H9 (cell line): ENCODE measurements around the gene RALY. TPM values are rescaled to one million over a fixed set of nuclear protein-coding genes. Genes with fewer than 3 reads are reported as not detected.
A peak's percentile ranks its signal among the peaks of the same experiment; 100 is the strongest.

ENCODE experiments used
- DNase-seq: peaks from one replicate; pipeline ENCODE4 v3.0.0-alpha.2; 2017
- H2AFZ ChIP-seq: one replicate; pipeline ENCODE4 v1.6.1; 2013; ENCODE audit warnings: mild to moderate bottlenecking, low read length, control low read depth, moderate library complexity
- H2AK5ac ChIP-seq: 2 replicates; pipeline ENCODE4 v1.6.1; 2013; ENCODE audit warnings: low read length, control low read depth, mixed read lengths; ENCODE audit not compliant: insufficient read length
- H2BK120ac ChIP-seq: one replicate; pipeline ENCODE4 v1.6.1; 2013; ENCODE audit warnings: low read depth, mild to moderate bottlenecking, low read length, control low read depth, inconsistent platforms; ENCODE audit not compliant: poor library complexity, severe bottlenecking
- H2BK12ac ChIP-seq: 2 replicates; pipeline ENCODE4 v1.6.1; 2013; ENCODE audit warnings: low read length, control low read depth, mixed read lengths, low read depth; ENCODE audit not compliant: insufficient read length
- H2BK15ac ChIP-seq: 2 replicates; pipeline ENCODE4 v1.6.1; 2013; ENCODE audit warnings: low read depth, low read length, control low read depth
- H2BK20ac ChIP-seq: one replicate; pipeline ENCODE4 v1.6.1; 2013; ENCODE audit warnings: low read depth, mild to moderate bottlenecking, low read length, control low read depth, inconsistent platforms; ENCODE audit not compliant: poor library complexity, severe bottlenecking
- H2BK5ac ChIP-seq: 2 replicates; pipeline ENCODE4 v1.6.1; 2013; ENCODE audit warnings: low read length, control low read depth, mixed read lengths; ENCODE audit not compliant: insufficient read length
- H3K14ac ChIP-seq: 2 replicates; pipeline ENCODE4 v1.6.1; 2013; ENCODE audit warnings: low read length, control low read depth; ENCODE audit not compliant: insufficient read depth
- H3K18ac ChIP-seq: 2 replicates; pipeline ENCODE4 v1.6.1; 2013; ENCODE audit warnings: low read depth, mild to moderate bottlenecking, mixed read lengths, low read length, control low read depth; ENCODE audit not compliant: insufficient read length
- H3K23ac ChIP-seq: 2 replicates; pipeline ENCODE4 v1.6.1; 2013; ENCODE audit warnings: low read length, control low read depth, mixed read lengths, low read depth; ENCODE audit not compliant: insufficient read length
- H3K23me2 ChIP-seq: 2 replicates; pipeline ENCODE4 v1.6.1; 2013; ENCODE audit warnings: low read depth, mild to moderate bottlenecking, mixed read lengths, low read length, control low read depth; ENCODE audit not compliant: insufficient read length, poor library complexity, severe bottlenecking
- H3K27ac ChIP-seq: 2 replicates; pipeline ENCODE4 v1.5.1; 2013; ENCODE audit warnings: low read length, control low read depth, mixed read lengths, low read depth; ENCODE audit not compliant: insufficient read length
- H3K27me3 ChIP-seq: 2 replicates; pipeline ENCODE4 v1.6.1; 2013; ENCODE audit warnings: low read length, control low read depth, inconsistent platforms; ENCODE audit not compliant: insufficient read depth
- H3K4ac ChIP-seq: 2 replicates; pipeline ENCODE4 v1.6.1; 2013; ENCODE audit warnings: low read depth, mild to moderate bottlenecking, control low read depth, inconsistent platforms, low read length, moderate library complexity
- H3K4me1 ChIP-seq: 2 replicates; pipeline ENCODE4 v1.6.1; 2013; ENCODE audit warnings: low read length, control low read depth, inconsistent platforms; ENCODE audit not compliant: insufficient read depth
- H3K4me2 ChIP-seq: 2 replicates; pipeline ENCODE4 v1.6.1; 2013; ENCODE audit warnings: low read length, control low read depth, mixed read lengths; ENCODE audit not compliant: insufficient read length, insufficient read depth
- H3K56ac ChIP-seq: 2 replicates; pipeline ENCODE4 v1.6.1; 2013; ENCODE audit warnings: low read depth, mild to moderate bottlenecking, mixed read lengths, low read length, control low read depth; ENCODE audit not compliant: insufficient read length
- H3K79me1 ChIP-seq: 2 replicates; pipeline ENCODE4 v1.6.1; 2013; ENCODE audit warnings: low read depth, mild to moderate bottlenecking, moderate library complexity, low read length, control low read depth, inconsistent platforms; ENCODE audit not compliant: insufficient read depth, poor library complexity, severe bottlenecking
- H3K79me2 ChIP-seq: 2 replicates; pipeline ENCODE4 v1.6.1; 2013; ENCODE audit warnings: low read length, control low read depth, inconsistent platforms; ENCODE audit not compliant: insufficient read depth
- H3K9ac ChIP-seq: 2 replicates; pipeline ENCODE4 v1.6.1; 2013; ENCODE audit warnings: low read length, control low read depth, mixed read lengths; ENCODE audit not compliant: insufficient read length; ENCODE audit errors: extremely low read depth
- H3K9me3 ChIP-seq: one replicate; pipeline ENCODE4 v1.6.1; 2013; ENCODE audit warnings: low read depth, low read length, inconsistent platforms; ENCODE audit not compliant: control insufficient read depth
- H3T11ph ChIP-seq: one replicate; pipeline ENCODE4 v1.6.1; 2013; ENCODE audit warnings: mild to moderate bottlenecking, low read length, control low read depth, inconsistent platforms
- H4K20me1 ChIP-seq: one replicate; pipeline ENCODE4 v1.6.1; 2013; ENCODE audit not compliant: control insufficient read depth, insufficient read length, insufficient read depth
- H4K5ac ChIP-seq: 2 replicates; pipeline ENCODE4 v1.6.1; 2013; ENCODE audit warnings: low read depth, mild to moderate bottlenecking, mixed read lengths, low read length, control low read depth; ENCODE audit not compliant: insufficient read length
- H4K8ac ChIP-seq: replicated peaks from 2 replicates; pipeline ENCODE4 v1.6.1; 2013; ENCODE audit warnings: low read length, control low read depth, mixed read lengths, low read depth; ENCODE audit not compliant: insufficient read length
- H4K91ac ChIP-seq: 2 replicates; pipeline ENCODE4 v1.6.1; 2013; ENCODE audit warnings: low read depth, mild to moderate bottlenecking, moderate library complexity, mixed read lengths, low read length, control low read depth; ENCODE audit not compliant: insufficient read length
- H3K27ac Mint-ChIP-seq, 3 experiments: 2 replicates in 2 of 3; 3 replicates in 1 of 3; pipeline ENCODE4 v1.8.0; 2020 to 2021; ENCODE audit warnings: mixed read lengths in 3 of 3, mild to moderate bottlenecking in 1 of 3, moderate library complexity in 1 of 3
- H3K27me3 Mint-ChIP-seq: 2 replicates; pipeline ENCODE4 v1.8.0; 2021; ENCODE audit warnings: low read depth, mild to moderate bottlenecking, moderate library complexity, mixed read lengths
- H3K36me3 Mint-ChIP-seq, 3 experiments: 2 replicates in 2 of 3; 3 replicates in 1 of 3; pipeline ENCODE4 v1.8.0; 2020 to 2021; ENCODE audit warnings: low read depth in 3 of 3, mixed read lengths in 3 of 3; ENCODE audit not compliant: insufficient read depth in 1 of 3
- H3K4me1 Mint-ChIP-seq, 2 experiments: 2 replicates each; pipeline ENCODE4 v1.8.0; 2020; ENCODE audit warnings: mixed read lengths in 2 of 2
- H3K4me3 Mint-ChIP-seq, 2 experiments: 2 replicates in 1 of 2; 3 replicates in 1 of 2; pipeline ENCODE4 v1.8.0; 2020 to 2021; ENCODE audit warnings: mild to moderate bottlenecking in 2 of 2, mixed read lengths in 2 of 2, moderate library complexity in 1 of 2
- H3K9me3 Mint-ChIP-seq, 2 experiments: 2 replicates in 1 of 2; 3 replicates in 1 of 2; pipeline ENCODE4 v1.8.0; 2020; ENCODE audit warnings: mild to moderate bottlenecking in 2 of 2, mixed read lengths in 2 of 2, moderate library complexity in 1 of 2
- CTCF ChIP-seq: fragments of 200-600 bp; sonication (generic); conservative IDR thresholded peaks from 3 replicates; pipeline ENCODE4 v1.8.0; 2021; ENCODE audit warnings: antibody characterized with exemption, mild to moderate bottlenecking
- WGBS: extraction: QIAGEN DNeasy Blood & Tissue Kit; methylation state at CpG from one replicate; pipeline ENCODE4 v1.1.7; 2013; ENCODE audit warnings: missing lambda C conversion rate, low lambda C conversion rate, mixed read lengths; ENCODE audit not compliant: insufficient read length; ENCODE audit errors: extremely low coverage; 5-methylcytosine and 5-hydroxymethylcytosine counted together
- total RNA-seq: library from RNA; stranded (reverse); gene quantifications from 2 replicates; pipeline ENCODE4 v1.2.1, GENCODE V29; 2021

RALY gene
- total RNA-seq, 1 experiment from 2014 or later, result 199 TPM

- Mint-ChIP-seq H3K4me3 (no peak overlapping the region), H3K27ac (peak overlapping the region in 1 of 3 experiments; percentile 34; a peak in 2 of 7 replicates), H3K9me3 (no peaks in the 10 kb centered on the region), H3K4me1 (peaks cover 30 to 34% of the 10 kb centered on the region in 2 experiments), H3K27me3 (no peaks in the 10 kb centered on the region), H3K36me3 (peaks cover 0 to 2% (median 0%) of the 10 kb centered on the region in 3 experiments; a peak in 4 of 7 replicates)
- H3K23me2 ChIP-seq, result no peaks in the 10 kb centered on the region
- H2AFZ ChIP-seq, result no peak overlapping the region
- no peak overlapping the region for H3K14ac ChIP-seq
- H2BK5ac ChIP-seq, result no peak overlapping the region
- WGBS, result no CpG with 5 or more reads among the region's 4 CpGs
- H3K56ac ChIP-seq, result no peak overlapping the region
- no peak overlapping the region for H2BK20ac ChIP-seq
- no peak overlapping the region for H3K27ac ChIP-seq
- H3K9ac ChIP-seq, result no peak overlapping the region
- no peak overlapping the region for H3T11ph ChIP-seq
- H2BK12ac ChIP-seq, result no peak overlapping the region
- no peak overlapping the region for H4K91ac ChIP-seq
- H4K8ac ChIP-seq, result no peak overlapping the region
- no peak overlapping the region for H3K4me2 ChIP-seq
- DNase-seq, result no peak
- no peaks in the 10 kb centered on the region for H4K20me1 ChIP-seq
- no peaks in the 10 kb centered on the region for H3K9me3 ChIP-seq
- H3K18ac ChIP-seq, result no peak overlapping the region
- no peaks in the 10 kb centered on the region for H3K27me3 ChIP-seq
- no peak overlapping the region for H2BK120ac ChIP-seq
- H3K4me1 ChIP-seq, result peaks cover 6% of the 10 kb centered on the region
- no peak overlapping the region for H3K23ac ChIP-seq
- H2AK5ac ChIP-seq, result no peak overlapping the region
- no peak for TF ChIP-seq CTCF
- H4K5ac ChIP-seq, result no peak overlapping the region
- peaks cover 3% of the 10 kb centered on the region; the same call in 1 of the 2 replicates for H3K79me2 ChIP-seq
- no peak overlapping the region for H3K4ac ChIP-seq
- no peaks in the 10 kb centered on the region for H3K79me1 ChIP-seq
- H2BK15ac ChIP-seq, result no peak overlapping the region
These were observed 47.5 kb downstream of the RALY start for GRCh38 chr20:34041226-34041625.
